SKM-1 treated with dmso at 0.1 percent for 144 hours (cell line): ENCODE data around the gene SLC28A2.
"Not testable (repeated sequence)": the region's sequence is repeated elsewhere in the genome, so short reads cannot be mapped to it uniquely, and the experiment has no call there.

Source experiments
- DNase-seq: peaks from one replicate; lab custom pipeline; 2025; ENCODE audit not compliant: unreplicated experiment; lab: John Stamatoyannopoulos, UW

The SLC28A2 gene

DNA sequence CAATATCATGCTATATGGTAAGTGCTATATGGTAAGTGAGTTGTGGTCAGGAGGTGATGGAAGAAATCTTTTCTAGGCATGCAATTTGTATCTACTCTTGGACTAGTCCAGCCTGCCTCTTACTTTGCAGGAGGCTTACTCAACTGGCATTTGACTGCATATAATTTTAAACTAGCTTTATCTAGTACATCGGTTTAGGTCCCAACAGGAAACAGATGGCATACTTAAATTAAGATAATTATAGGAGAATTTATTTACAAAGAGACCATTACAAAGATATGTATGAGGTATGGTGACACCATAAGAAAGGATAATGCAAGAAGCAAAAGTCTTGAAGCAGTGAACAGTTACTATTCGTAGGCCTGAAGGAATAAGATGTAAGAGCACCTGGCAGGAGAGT, 7.8 kb downstream of the SLC28A2 start:
- DNase-seq: no peak

- DNase-seq: no peak
These were observed 10.9 kb downstream of the SLC28A2 start for GRCh38 chr15:45262906-45263461.

DNA sequence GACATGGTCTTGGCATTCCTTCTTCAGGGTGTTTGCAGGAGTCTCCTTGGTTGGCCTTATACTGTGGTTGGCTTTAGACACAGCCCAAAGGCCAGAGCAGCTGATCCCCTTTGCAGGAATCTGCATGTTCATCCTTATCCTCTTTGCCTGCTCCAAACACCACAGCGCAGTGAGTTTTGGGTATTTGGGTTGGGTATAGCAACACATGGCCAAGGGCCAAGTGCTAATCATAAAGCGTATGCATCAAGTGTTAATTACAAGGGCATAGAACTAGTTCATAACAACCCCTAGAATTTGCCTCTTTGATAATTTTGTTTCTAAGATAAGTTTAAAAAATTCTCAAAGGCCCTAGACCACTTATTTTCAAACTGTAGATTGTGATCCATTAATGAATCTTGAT, 11.8 kb downstream of the SLC28A2 start:
- no peak for DNase-seq

- DNase-seq: no peak
These were observed 13.5 kb downstream of the SLC28A2 start for GRCh38 chr15:45265506-45265905.

DNA sequence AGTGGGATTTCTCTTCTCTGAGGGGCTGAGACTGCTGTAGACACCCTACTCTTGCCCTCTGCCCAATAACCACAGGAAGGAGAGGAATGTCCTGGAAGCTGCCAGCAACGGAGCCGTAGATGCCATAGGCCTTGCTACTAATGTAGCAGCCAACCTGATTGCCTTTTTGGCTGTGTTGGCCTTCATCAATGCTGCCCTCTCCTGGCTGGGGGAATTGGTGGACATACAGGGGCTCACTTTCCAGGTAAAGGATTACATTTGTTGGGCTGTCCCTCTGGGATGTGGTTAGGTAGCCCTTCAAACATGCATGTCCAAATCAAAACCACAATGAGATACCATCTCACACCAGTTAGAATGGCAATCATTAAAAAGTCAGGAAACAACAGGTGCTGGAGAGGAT, 16.1 kb downstream of the SLC28A2 start:
- DNase-seq: no peak

- no peak for DNase-seq
These were observed 22.8 kb downstream of the SLC28A2 start for GRCh38 chr15:45274636-45275380.

- peak; percentile 22 for DNase-seq
These were observed 24.8 kb downstream of the SLC28A2 start for GRCh38 chr15:45276831-45277230.

DNA sequence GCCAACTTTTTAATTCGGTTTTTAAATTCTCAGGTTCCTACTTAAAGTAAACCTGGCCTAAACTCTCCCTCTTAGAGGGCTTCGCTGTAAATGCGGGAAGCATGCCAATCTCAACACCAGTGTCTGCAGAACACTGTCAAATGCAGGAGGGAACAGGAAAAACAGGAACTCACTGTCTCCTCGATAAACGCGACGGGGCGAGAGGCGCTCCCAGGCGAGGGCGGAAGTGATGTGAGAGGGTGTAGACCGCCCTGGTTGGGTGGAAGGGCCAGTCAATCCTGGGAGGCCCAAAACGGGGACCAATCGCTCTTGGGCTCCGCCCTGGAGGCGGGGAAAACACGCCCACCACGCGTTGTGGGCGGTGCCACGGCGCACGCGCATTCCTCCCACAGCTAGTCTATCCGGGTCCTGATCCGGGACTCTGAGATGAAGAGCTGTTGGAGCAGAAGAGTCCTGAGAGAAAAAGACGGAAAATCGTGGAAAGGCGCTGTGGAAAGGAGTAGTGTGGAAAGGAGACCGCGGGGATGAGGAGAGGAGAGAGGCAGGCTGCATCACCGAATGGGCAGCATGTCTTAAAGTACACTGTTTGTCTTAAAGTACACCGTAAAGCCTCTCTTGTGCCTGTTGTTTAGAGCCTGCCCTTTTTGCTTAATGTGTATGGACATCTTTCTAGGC, 27.1 kb downstream of the SLC28A2 start:
- DNase-seq: peak; percentile 97

DNA sequence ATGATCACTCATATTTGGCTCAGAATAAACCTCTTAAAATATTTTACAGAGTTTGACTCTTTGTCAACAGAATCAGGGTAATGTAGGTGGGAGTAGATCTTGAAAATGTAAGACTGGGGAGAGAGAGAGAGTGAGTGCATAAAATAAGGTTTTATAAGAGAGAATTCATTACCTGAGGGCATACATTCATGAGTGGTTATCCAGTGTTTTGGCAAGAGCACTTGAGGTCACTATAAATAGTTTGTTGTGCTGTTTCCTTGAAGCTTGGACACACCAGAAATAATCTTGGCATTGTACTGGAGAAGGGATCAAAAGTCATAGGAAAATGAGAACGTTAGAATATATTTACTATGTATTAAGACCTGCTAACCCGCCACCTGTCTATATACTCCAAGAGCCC, 33.4 kb downstream of the SLC28A2 start:
- no peak for DNase-seq

- no peak for DNase-seq
These were observed 35.4 kb downstream of the SLC28A2 start for GRCh38 chr15:45287390-45287956.

GRCh38 chr15:45288947-45289346, 36.9 kb downstream of the SLC28A2 start:
- no peak for DNase-seq

GRCh38 chr15:45291822-45292582, 40.0 kb downstream of the SLC28A2 start:
- no peak for DNase-seq

DNA sequence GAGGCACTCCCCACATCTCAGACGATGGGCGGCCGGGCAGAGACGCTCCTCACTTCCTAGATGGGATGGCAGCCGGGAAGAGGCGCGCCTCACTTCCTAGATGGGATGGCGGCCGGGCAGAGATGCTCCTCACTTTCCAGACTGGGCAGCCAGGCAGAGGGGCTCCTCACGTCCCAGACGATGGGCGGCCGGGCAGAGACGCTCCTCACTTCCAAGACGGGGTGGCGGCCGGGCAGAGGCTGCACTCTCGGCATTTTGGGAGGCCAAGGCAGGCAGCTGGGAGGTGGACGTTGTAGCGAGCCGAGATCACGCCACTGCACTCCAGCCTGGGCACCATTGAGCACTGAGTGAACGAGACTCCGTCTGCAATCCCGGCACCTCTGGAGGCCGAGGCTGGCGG, 41.3 kb downstream of the SLC28A2 start:
- not testable (repeated sequence) for DNase-seq

DNA sequence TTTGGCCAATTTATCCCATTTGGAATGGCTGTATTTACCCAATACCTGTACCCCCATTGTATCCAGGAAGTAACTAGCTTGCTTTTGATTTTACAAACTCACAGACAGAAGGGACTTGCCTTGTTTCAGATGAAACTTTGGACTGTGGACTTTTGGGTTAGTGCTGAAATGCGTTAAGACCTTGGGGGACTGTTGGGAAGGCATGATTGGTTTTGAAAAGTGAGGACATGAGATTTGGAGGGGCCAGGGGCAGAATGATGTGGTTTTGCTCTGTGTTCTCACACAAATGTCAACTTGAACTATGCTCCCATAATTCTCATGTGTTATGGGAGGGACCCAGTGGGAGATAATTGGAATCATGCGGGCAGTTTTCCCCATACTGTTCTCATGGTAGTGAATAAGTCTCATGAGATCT, 46.9 kb downstream of the SLC28A2 start:
- not testable (repeated sequence) for DNase-seq

DNA sequence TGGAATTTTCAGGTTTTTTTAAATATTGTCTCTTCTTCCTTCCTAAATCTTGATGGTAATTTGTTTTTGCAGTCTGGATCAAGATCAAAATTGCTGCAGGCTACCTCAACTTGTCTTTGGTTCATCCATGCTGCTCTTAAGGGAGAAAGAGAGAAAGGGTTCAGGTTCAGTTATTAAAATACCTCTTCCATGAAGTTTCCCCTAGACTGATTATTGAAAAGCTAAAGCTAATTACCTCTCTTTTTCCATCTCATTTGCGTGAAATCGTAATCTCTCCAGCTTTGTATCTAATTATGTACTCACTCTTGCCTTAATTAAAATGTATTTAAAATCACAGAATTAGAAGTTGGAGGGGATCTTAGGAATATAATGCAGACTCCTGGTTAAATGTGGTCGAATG, 52.7 kb downstream of the SLC28A2 start:
- DNase-seq: no peak

GRCh38 chr15:45306105-45306504, 54.1 kb downstream of the SLC28A2 start:
- no peak for DNase-seq

- peak; percentile 11 for DNase-seq
These were observed 55.3 kb downstream of the SLC28A2 start for GRCh38 chr15:45307230-45307924.

- DNase-seq: not testable (repeated sequence)
These were observed 62.1 kb downstream of the SLC28A2 start for GRCh38 chr15:45314117-45314516.

- DNase-seq: no peak
These were observed 62.9 kb downstream of the SLC28A2 start for GRCh38 chr15:45314960-45315359.

GRCh38 chr15:45319472-45320214, 67.6 kb downstream of the SLC28A2 start:
- DNase-seq: no peak
